ENCODE data around the gene TBL1X. TPM values are rescaled to one million over a fixed set of nuclear protein-coding genes. Genes with fewer than 3 reads are reported as not detected.

The TBL1X gene
- total and polyA plus RNA-seq, 2 of the 13 experiments (the other 11 are each of a cell fraction or from before 2014, with no cell fraction given): 17.6 to 19.9 TPM

- Histone ChIP-seq H3K79me2 (ENCODE audit: insufficient read depth, low read length) (no peaks in the 10 kb centered on the region), H3K27me3 (ENCODE audit: control insufficient read depth in 1 of 2, insufficient read depth in 2 of 2, low read length in 2 of 2) (no peaks in the 10 kb centered on the region), H2AFZ (ENCODE audit: low read length) (no peak overlapping the region), H3K4me1 (ENCODE audit: insufficient read depth, low read length) (no peaks in the 10 kb centered on the region), H3K9ac (ENCODE audit: insufficient read depth, low read depth, low read length) (no peak overlapping the region), H3K27ac (ENCODE audit: extremely low read length, insufficient read depth, low read length) (no peak overlapping the region), H3K9me3 (ENCODE audit: low read length) (no peaks in the 10 kb centered on the region), H3K4me2 (ENCODE audit: low read depth, low read length) (no peak overlapping the region), H3K4me3 (replicated peaks in 1 of 3; ENCODE audit: insufficient read depth in 1 of 3, low read depth in 2 of 3, low read length in 3 of 3) (no peak overlapping the region), H4K20me1 (ENCODE audit: insufficient read depth, low read length) (no peaks in the 10 kb centered on the region), H3K36me3 (replicated peaks in 1 of 2; ENCODE audit: control insufficient read depth in 1 of 2, insufficient read depth in 2 of 2, low read length in 2 of 2) (no peaks in the 10 kb centered on the region)
- ATAC-seq (no peak), DNase-seq (ENCODE audit: low spot score) (no peak), FAIRE-seq (no peak)
- no TSS peak for BruUV-seq (replicated peaks)
- in situ Hi-C loops (cut with HindIII; ENCODE audit: extremely low pct_ligation_motif_present, low pct_unique_long_range_greater_than_20kb) (no loop called here), intact Hi-C loops (cut with micrococcal nuclease; ENCODE audit: unreplicated experiment) (no loop called here)
- WGBS (ENCODE audit: low lambda C conversion rate): 12% methylated on average over 1 of the region's 1 CpG
- CTCF ChIA-PET (ENCODE audit: low intra/inter-chr PET ratio, low total read pairs): no interaction called here
- TF ChIP-seq SMC3 (IDR thresholded peaks at IDR 0.05; ENCODE audit: low read length): no peak
- no peak for TF ChIP-seq ZNF597 (CRISPR knock-in tag; IDR thresholded peaks at IDR 0.05)
- TF ChIP-seq SSRP1 (CRISPR knock-in tag; IDR thresholded peaks at IDR 0.05): no peak
- no peak for TF ChIP-seq TSC22D2 (CRISPR knock-in tag; IDR thresholded peaks at IDR 0.05; ENCODE audit: borderline replicate concordance)
- TF ChIP-seq ZSCAN20 (CRISPR knock-in tag; IDR thresholded peaks at IDR 0.05; ENCODE audit: borderline replicate concordance): no peak
- no peak for TF ChIP-seq HNRNPLL (IDR thresholded peaks at IDR 0.05; ENCODE audit: low read depth, low read length, poor library complexity, severe bottlenecking)
- POLR2A ChIA-PET: no interaction called here
Measured at GRCh38 chrX:9436812-9437211, 28.0 kb upstream of the TBL1X start.

GRCh38 chrX:9438933-9439494, 25.8 kb upstream of the TBL1X start:
- H3K27ac ChIP-seq (ENCODE audit: extremely low read length, insufficient read depth, low read length): no peak overlapping the region
- H4K20me1 ChIP-seq (ENCODE audit: insufficient read depth, low read length): no peaks in the 10 kb centered on the region
- no peaks in the 10 kb centered on the region for H3K27me3 ChIP-seq (ENCODE audit: control insufficient read depth in 1 of 2, insufficient read depth in 2 of 2, low read length in 2 of 2)
- TF ChIP-seq SALL2 (CRISPR knock-in tag; IDR thresholded peaks at IDR 0.05) (no peak), HNRNPK (IDR thresholded peaks at IDR 0.05; ENCODE audit: low read depth, low read length, poor library complexity, severe bottlenecking) (no peak), FOXO1 (CRISPR knock-in tag; IDR thresholded peaks at IDR 0.05) (no peak), NR0B2 (CRISPR knock-in tag; IDR thresholded peaks at IDR 0.05) (no peak), MTERF4 (CRISPR knock-in tag; IDR thresholded peaks at IDR 0.05) (no peak), ZNF713 (CRISPR knock-in tag; IDR thresholded peaks at IDR 0.05) (no peak), SP2 (CRISPR knock-in tag; IDR thresholded peaks at IDR 0.05) (no peak), ZNF451 (CRISPR knock-in tag; IDR thresholded peaks at IDR 0.05) (no peak), CBX2 (IDR thresholded peaks at IDR 0.05; ENCODE audit: low read depth, low read length) (no peak), CBX2 (CRISPR knock-in tag; IDR thresholded peaks at IDR 0.05; ENCODE audit: low read depth) (no peak), RBM39 (IDR thresholded peaks at IDR 0.05; ENCODE audit: low read depth, low read length, poor library complexity, severe bottlenecking) (no peak), CHD2 (IDR thresholded peaks at IDR 0.05; ENCODE audit: low read depth, low read length) (no peak)
- 55% methylated on average over 2 of the region's 3 CpGs for WGBS (ENCODE audit: low lambda C conversion rate)
- H3K36me3 ChIP-seq (replicated peaks in 1 of 2; ENCODE audit: control insufficient read depth in 1 of 2, insufficient read depth in 2 of 2, low read length in 2 of 2): no peaks in the 10 kb centered on the region
- no peak overlapping the region for H3K9ac ChIP-seq (ENCODE audit: insufficient read depth, low read depth, low read length)
- FAIRE-seq (no peak), DNase-seq (ENCODE audit: low spot score) (no peak), ATAC-seq (no peak)
- in situ Hi-C loops (cut with HindIII; ENCODE audit: extremely low pct_ligation_motif_present, low pct_unique_long_range_greater_than_20kb) (no loop called here), intact Hi-C loops (cut with micrococcal nuclease; ENCODE audit: unreplicated experiment) (no loop called here)
- BruUV-seq (replicated peaks): no TSS peak
- ChIA-PET POLR2A (no interaction called here), CTCF (ENCODE audit: low intra/inter-chr PET ratio, low total read pairs) (no interaction called here)
- H3K79me2 ChIP-seq (ENCODE audit: insufficient read depth, low read length): no peaks in the 10 kb centered on the region
- no peaks in the 10 kb centered on the region for H3K4me1 ChIP-seq (ENCODE audit: insufficient read depth, low read length)
- no peaks in the 10 kb centered on the region for H3K9me3 ChIP-seq (ENCODE audit: low read length)
- H3K4me3 ChIP-seq (replicated peaks in 1 of 3; ENCODE audit: insufficient read depth in 1 of 3, low read depth in 2 of 3, low read length in 3 of 3): no peak overlapping the region
- H2AFZ ChIP-seq (ENCODE audit: low read length): no peak overlapping the region
- H3K4me2 ChIP-seq (ENCODE audit: low read depth, low read length): no peak overlapping the region
